MCF 10A (cell line): ENCODE data around the gene SLC38A8. TPM values are rescaled to one million over a fixed set of nuclear protein-coding genes. Genes with fewer than 3 reads are reported as not detected.

Experiments used
- BruUV-seq: library from RNA; stranded (reverse); fragments of 400-500 nt; replicated peaks from 2 replicates; lab custom pipeline; 2021; lab: Mats Ljungman, UMichigan
- CTCF ChIA-PET: fragments of 300-600 bp; sonication (Branson Sonifier 250); formaldehyde crosslinking; extraction: SDS; loops from one replicate; lab custom pipeline; 2021; ENCODE audit warnings: antibody characterized with exemption, inconsistent platforms; lab: Yijun Ruan, JAX
- POLR2A ChIA-PET: fragments of 300-600, 350-650 bp; sonication (Branson Sonifier 250); formaldehyde crosslinking; extraction: SDS; loops from one replicate; lab custom pipeline; 2020; ENCODE audit warnings: antibody characterized with exemption, inconsistent platforms; lab: Yijun Ruan, JAX
- DNase-seq: peaks from one replicate; pipeline ENCODE4 v3.0.0-alpha.2; 2018; ENCODE audit not compliant: unreplicated experiment
- H3K27ac Mint-ChIP-seq: one replicate; pipeline ENCODE4 v1.8.0; 2022; ENCODE audit warnings: mild to moderate bottlenecking, low read depth, mixed read lengths; ENCODE audit not compliant: unreplicated experiment
- H3K27me3 Mint-ChIP-seq: one replicate; pipeline ENCODE4 v1.8.0; 2022; ENCODE audit warnings: mixed read lengths; ENCODE audit not compliant: insufficient read depth, unreplicated experiment
- H3K36me3 Mint-ChIP-seq: one replicate; pipeline ENCODE4 v1.8.0; 2022; ENCODE audit warnings: mild to moderate bottlenecking, moderate library complexity, mixed read lengths; ENCODE audit not compliant: insufficient read depth, unreplicated experiment
- H3K4me1 Mint-ChIP-seq: one replicate; pipeline ENCODE4 v1.8.0; 2022; ENCODE audit warnings: mixed read lengths; ENCODE audit not compliant: insufficient read depth, unreplicated experiment
- H3K4me3 Mint-ChIP-seq: one replicate; pipeline ENCODE4 v1.8.0; 2022; ENCODE audit warnings: mild to moderate bottlenecking, moderate library complexity, mixed read lengths; ENCODE audit not compliant: unreplicated experiment
- H3K9me3 Mint-ChIP-seq: one replicate; pipeline ENCODE4 v1.8.0; 2022; ENCODE audit warnings: mixed read lengths; ENCODE audit not compliant: unreplicated experiment
- CTCF ChIP-seq: fragments of 200-600 bp; IDR thresholded peaks from one replicate; pipeline ENCODE4 v1.8.0; 2022; ENCODE audit warnings: antibody characterized with exemption, mild to moderate bottlenecking; ENCODE audit not compliant: unreplicated experiment
- intact Hi-C: fragments of 100-400 bp; cut with micrococcal nuclease; formaldehyde crosslinking; loops from 2 replicates; pipeline ENCODE4 v1.14.1; 2022
- total RNA-seq: library from RNA; stranded (reverse); gene quantifications from 2 replicates; pipeline ENCODE4 v1.2.3, GENCODE V29; 2022

SLC38A8 gene
- total RNA-seq, 1 experiment from 2014 or later, result not detected

DNA sequence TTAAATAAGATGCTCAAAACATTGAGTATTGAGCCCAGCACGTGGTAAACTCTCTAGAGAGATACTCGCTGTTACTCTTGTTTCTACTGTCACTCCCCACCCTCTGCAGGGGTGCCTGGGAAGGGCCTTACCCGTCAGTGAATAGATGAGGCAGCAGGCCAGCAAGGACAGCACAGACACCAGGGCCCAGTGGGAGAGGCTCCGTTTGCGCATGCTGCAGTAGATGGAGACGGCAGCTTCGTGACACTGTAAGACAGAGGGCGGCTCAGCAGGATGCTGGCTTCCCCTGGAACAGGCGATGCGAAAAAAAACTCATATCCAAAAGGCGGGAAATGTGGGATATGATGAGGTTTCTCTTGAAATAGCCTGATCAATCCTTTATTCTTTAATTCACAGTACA, 20.0 kb downstream of the SLC38A8 start:
- H3K27ac Mint-ChIP-seq, result no peak overlapping the region
- H3K27me3 Mint-ChIP-seq, result no peaks in the 10 kb centered on the region
- BruUV-seq, result no TSS peak
- H3K36me3 Mint-ChIP-seq, result peaks cover 7% of the 10 kb centered on the region
- POLR2A ChIA-PET, result interaction anchor here (0.8 kb wide), 1 partner anchor 34 kb away, joined by 3 read pairs; no protein-coding TSS in a partner anchor
- no peak for TF ChIP-seq CTCF
- intact Hi-C loops, result no loop called here
- H3K9me3 Mint-ChIP-seq, result peaks cover 8% of the 10 kb centered on the region
- CTCF ChIA-PET, result no interaction called here
- DNase-seq, result no peak
- no peak overlapping the region for H3K4me3 Mint-ChIP-seq
- peaks cover 6% of the 10 kb centered on the region for H3K4me1 Mint-ChIP-seq

- BruUV-seq, result no TSS peak
- H3K27ac Mint-ChIP-seq, result no peak overlapping the region
- TF ChIP-seq CTCF, result no peak
- peaks cover 4% of the 10 kb centered on the region for H3K36me3 Mint-ChIP-seq
- H3K4me1 Mint-ChIP-seq, result peaks cover 6% of the 10 kb centered on the region
- no peak overlapping the region for H3K4me3 Mint-ChIP-seq
- POLR2A ChIA-PET, result no interaction called here
- CTCF ChIA-PET, result interaction anchor here (0.6 kb wide), 1 partner anchor 41 kb away, joined by 3 read pairs; no protein-coding TSS in a partner anchor
- intact Hi-C loops, result no loop called here
- H3K9me3 Mint-ChIP-seq, result peaks cover 8% of the 10 kb centered on the region
- no peak for DNase-seq
- no peaks in the 10 kb centered on the region for H3K27me3 Mint-ChIP-seq
Observed at GRCh38 chr16:84021488-84021887, 21.1 kb downstream of the SLC38A8 start.

- intact Hi-C loops, result no loop called here
Observed at GRCh38 chr16:84020353-84020752, 22.2 kb downstream of the SLC38A8 start.

GRCh38 chr16:84018710-84019109, 23.9 kb downstream of the SLC38A8 start:
- peaks cover 6% of the 10 kb centered on the region for H3K36me3 Mint-ChIP-seq
- no peak for TF ChIP-seq CTCF
- no peak overlapping the region for H3K27ac Mint-ChIP-seq
- ChIA-PET POLR2A (no interaction called here), CTCF (interaction anchor here (0.6 kb wide), 1 partner anchor 40 kb away, joined by 3 read pairs; no protein-coding TSS in a partner anchor)
- no TSS peak for BruUV-seq
- H3K4me3 Mint-ChIP-seq, result no peak overlapping the region
- H3K27me3 Mint-ChIP-seq, result no peaks in the 10 kb centered on the region
- DNase-seq, result no peak
- H3K4me1 Mint-ChIP-seq, result peaks cover 5% of the 10 kb centered on the region
- intact Hi-C loops, result no loop called here
- peaks cover 8% of the 10 kb centered on the region for H3K9me3 Mint-ChIP-seq

More at GRCh38 chr16:84020353-84020752, 22.2 kb downstream of the SLC38A8 start:
- Mint-ChIP-seq H3K9me3 (peaks cover 8% of the 10 kb centered on the region), H3K36me3 (peaks cover 4% of the 10 kb centered on the region), H3K4me3 (no peak overlapping the region), H3K27me3 (no peaks in the 10 kb centered on the region), H3K27ac (no peak overlapping the region), H3K4me1 (peaks cover 6% of the 10 kb centered on the region)
- no peak for DNase-seq
- CTCF ChIA-PET, result no interaction called here
- no TSS peak for BruUV-seq
- TF ChIP-seq CTCF, result no peak
- POLR2A ChIA-PET, result no interaction called here
